K562 (cell line): ENCODE measurements around the gene HMBS.

Experiments
- C11orf30 ChIP-seq: fragments of 450-650 bp; IDR thresholded peaks from 2 replicates; pipeline ENCODE4 v1.6.1; 2016; ENCODE audit warnings: low read depth, mild to moderate bottlenecking
- CTCF ChIP-seq, 3 experiments: IDR thresholded peaks in 2 of 3; conservative IDR thresholded peaks in 1 of 3; 2 replicates each; pipeline ENCODE4 v1.5.1; 2011 to 2012; ENCODE audit warnings: low read length in 3 of 3, mild to moderate bottlenecking in 3 of 3, control low read depth in 2 of 3, improper control_type of control experiment in 1 of 3, inconsistent platforms in 1 of 3, low read depth in 1 of 3, mixed read lengths in 1 of 3, moderate library complexity in 1 of 3; ENCODE audit not compliant: insufficient read depth in 2 of 3
- E2F1 ChIP-seq: sonication (generic); formaldehyde crosslinking; IDR thresholded peaks from 2 replicates; pipeline ENCODE4 v1.8.1; 2023; ENCODE audit warnings: mild to moderate bottlenecking, missing genetic modification reagents, moderate library complexity
- ELF4 ChIP-seq: fragments of 450-650 bp; formaldehyde crosslinking; IDR thresholded peaks from 2 replicates; pipeline ENCODE4 v1.4.0; 2022; ENCODE audit warnings: missing genetic modification characterization
- EP300 ChIP-seq: IDR thresholded peaks from 2 replicates; pipeline ENCODE4 v1.6.1; 2012; ENCODE audit warnings: low read length, improper control_type of control experiment
- EZH2 ChIP-seq: IDR thresholded peaks from 2 replicates; pipeline ENCODE4 v1.6.1; 2012; ENCODE audit warnings: low read depth, mild to moderate bottlenecking, inconsistent platforms, low read length, borderline replicate concordance
- TCF7L2 ChIP-seq: fragments of 150-350 bp; IDR thresholded peaks from 2 replicates; pipeline ENCODE4 v1.6.1; 2016; ENCODE audit warnings: low read depth, mild to moderate bottlenecking, low read length, moderate library complexity
- THAP7 ChIP-seq: fragments of 250-450 bp; sonication (Bioruptor Pico); IDR thresholded peaks from 2 replicates; pipeline ENCODE4 v1.5.0; 2021
- USF1 ChIP-seq: sonication (generic); formaldehyde crosslinking; IDR thresholded peaks from 2 replicates; pipeline ENCODE4 v1.9.0; 2022; ENCODE audit warnings: mild to moderate bottlenecking, missing genetic modification reagents

DNA sequence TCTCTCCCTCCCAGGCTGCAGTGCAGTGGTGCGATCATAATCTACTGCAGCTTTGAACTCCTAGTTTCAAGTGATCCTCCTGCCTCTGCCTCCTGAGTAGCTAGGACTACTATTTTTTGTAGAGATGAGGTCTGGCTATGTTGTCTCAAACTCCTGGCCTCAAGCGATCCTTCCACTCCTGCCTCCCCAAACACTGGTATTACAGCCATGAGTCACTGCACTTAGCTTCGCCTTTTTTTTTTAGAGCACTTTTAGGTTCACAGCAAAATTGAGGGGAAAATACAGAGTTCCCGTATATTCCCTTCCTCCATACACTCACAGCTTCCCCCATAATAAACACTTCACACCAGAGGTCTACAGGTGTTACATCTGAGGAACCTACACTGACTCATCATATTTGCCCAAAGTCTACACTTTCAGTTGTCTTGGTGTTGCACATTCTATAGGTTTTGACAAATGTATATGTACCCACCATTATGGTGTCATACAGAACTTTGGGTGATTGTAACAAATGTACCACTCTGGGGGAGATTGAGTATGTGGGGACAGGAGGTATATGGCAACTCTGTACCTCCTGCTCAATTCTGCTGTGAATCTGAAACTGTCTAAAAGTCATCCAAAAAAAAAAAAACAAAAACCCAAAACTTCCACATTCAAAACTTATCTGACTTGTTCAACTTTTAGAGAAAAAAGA lies 42.7 kb upstream of the HMBS start:
- no peak for TF ChIP-seq CTCF (IDR thresholded peaks at IDR 0.05 in 2 of 3, conservative IDR thresholded peaks at IDR 0.05 in 1 of 3; ENCODE audit: insufficient read depth in 2 of 3, low read depth in 1 of 3, low read length in 3 of 3)
- no peak for TF ChIP-seq EP300
- TF ChIP-seq USF1 (CRISPR knock-in tag): no peak
- peak; percentile 66 for TF ChIP-seq C11orf30
- TF ChIP-seq THAP7: no peak
- no peak for TF ChIP-seq ELF4 (CRISPR knock-in tag)
- no peak for TF ChIP-seq EZH2
- TF ChIP-seq TCF7L2: no peak
- no peak for TF ChIP-seq E2F1
